Measurements from ENCODE around the gene BRWD1.

DNA sequence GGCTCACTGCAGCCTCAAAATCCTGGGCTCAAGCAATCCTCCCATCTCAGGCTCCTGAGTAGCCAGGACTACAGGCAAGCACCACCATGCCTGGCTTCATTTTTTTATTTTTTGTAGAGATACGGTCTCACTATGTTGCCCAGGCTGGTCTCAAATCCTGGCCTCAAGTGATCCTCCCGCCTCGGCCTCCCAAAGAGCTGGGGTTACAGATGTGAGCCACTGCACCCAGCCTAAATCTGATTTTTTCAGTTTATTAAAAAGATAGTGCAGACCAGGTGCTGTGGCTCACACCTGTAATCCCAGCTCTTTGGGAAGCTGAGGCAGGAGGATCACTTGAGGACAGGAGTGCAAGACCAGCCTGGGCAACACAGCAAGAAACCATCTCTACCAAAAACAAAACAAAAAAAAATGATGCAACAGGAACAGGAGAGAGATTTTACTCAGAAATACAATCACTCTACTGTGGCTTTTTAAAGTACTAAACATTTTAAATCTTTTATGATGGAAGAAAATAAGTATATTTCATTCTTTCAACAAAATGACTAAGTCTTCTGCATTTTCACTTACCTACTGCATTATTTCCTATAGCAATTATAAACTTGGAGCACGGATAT lies 132.1 kb downstream of the BRWD1 start:
- TF ChIP-seq FOXJ3 (CRISPR knock-in tag; IDR thresholded peaks at IDR 0.05; ENCODE audit: borderline replicate concordance) (no peak), IRF2 (CRISPR knock-in tag; IDR thresholded peaks at IDR 0.05; ENCODE audit: borderline replicate concordance, low read depth) (no peak)
- TF ChIP-seq, protein P1, sequence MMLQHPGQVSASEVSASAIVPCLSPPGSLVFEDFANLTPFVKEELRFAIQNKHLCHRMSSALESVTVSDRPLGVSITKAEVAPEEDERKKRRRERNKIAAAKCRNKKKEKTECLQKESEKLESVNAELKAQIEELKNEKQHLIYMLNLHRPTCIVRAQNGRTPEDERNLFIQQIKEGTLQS (CRISPR knock-in tag; conservative IDR thresholded peaks at IDR 0.05): no peak
- TF ChIP-seq, protein P2, sequence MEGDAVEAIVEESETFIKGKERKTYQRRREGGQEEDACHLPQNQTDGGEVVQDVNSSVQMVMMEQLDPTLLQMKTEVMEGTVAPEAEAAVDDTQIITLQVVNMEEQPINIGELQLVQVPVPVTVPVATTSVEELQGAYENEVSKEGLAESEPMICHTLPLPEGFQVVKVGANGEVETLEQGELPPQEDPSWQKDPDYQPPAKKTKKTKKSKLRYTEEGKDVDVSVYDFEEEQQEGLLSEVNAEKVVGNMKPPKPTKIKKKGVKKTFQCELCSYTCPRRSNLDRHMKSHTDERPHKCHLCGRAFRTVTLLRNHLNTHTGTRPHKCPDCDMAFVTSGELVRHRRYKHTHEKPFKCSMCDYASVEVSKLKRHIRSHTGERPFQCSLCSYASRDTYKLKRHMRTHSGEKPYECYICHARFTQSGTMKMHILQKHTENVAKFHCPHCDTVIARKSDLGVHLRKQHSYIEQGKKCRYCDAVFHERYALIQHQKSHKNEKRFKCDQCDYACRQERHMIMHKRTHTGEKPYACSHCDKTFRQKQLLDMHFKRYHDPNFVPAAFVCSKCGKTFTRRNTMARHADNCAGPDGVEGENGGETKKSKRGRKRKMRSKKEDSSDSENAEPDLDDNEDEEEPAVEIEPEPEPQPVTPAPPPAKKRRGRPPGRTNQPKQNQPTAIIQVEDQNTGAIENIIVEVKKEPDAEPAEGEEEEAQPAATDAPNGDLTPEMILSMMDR (IDR thresholded peaks at IDR 0.05): no peak

Measured in WTC11 (cell line).